ENCODE data around the gene DDAH1. TPM values are rescaled to one million over a fixed set of nuclear protein-coding genes. Genes with fewer than 3 reads are reported as not detected.

DDAH1 gene
- total and polyA plus RNA-seq, 2 of the 8 experiments (the other 6 are each of a cell fraction or from before 2014, with no cell fraction given), result 22.8 to 54.5 TPM

DNA sequence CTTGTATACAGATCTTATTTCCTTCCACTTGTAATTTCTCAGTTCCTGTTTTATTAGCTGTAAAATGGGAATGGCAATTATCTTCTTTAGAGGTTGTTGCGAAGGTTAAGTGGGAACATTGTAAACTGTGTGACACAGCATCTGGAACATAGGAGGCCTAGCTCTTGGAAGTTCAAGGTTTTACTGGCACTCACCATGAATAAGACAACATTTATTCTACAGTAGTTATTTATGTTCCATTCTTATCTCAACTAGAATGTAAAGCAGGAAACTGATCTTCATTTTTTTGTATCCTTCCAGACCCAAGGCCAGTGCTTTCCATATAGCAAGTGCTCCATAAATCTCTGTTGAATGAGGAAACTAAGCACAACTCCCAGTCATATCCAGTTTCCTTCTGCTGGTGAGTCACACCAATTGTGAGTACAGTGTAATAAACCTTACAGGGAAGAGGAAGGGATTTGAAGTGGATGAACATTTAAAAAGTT, 189.9 kb downstream of the DDAH1 start:
- Histone ChIP-seq H4K91ac (replicated peaks; ENCODE audit: insufficient read length, low read length) (no peak overlapping the region), H2BK20ac (ENCODE audit: low read length) (no peak overlapping the region), H4K20me1 (replicated peaks in 1 of 2; ENCODE audit: control insufficient read depth in 1 of 2, insufficient read depth in 2 of 2, low read length in 2 of 2) (peaks cover 2% of the 10 kb centered on the region in 2 experiments), H3K79me2 (ENCODE audit: control insufficient read depth in 1 of 2, insufficient read depth in 2 of 2, low read length in 2 of 2) (peaks cover 9 to 46% of the 10 kb centered on the region in 2 experiments), H3K14ac (ENCODE audit: insufficient read length) (no peak overlapping the region), H3K4me2 (ENCODE audit: insufficient read depth in 1 of 2, low read depth in 2 of 2, low read length in 2 of 2) (peak overlapping the region; percentile 66 to 86), H3K4ac (replicated peaks; ENCODE audit: insufficient read length, low read depth, low read length) (no peak overlapping the region), H3K9ac (replicated peaks in 1 of 4; ENCODE audit: extremely low read depth in 1 of 4, low read depth in 3 of 4, low read length in 3 of 4) (peak overlapping the region in 1 of 4 experiments; percentile 88; a peak in 4 of 7 replicates), H3K27ac (ENCODE audit: low read depth, low read length) (peak overlapping the region; percentile 84; the same call in 1 of the 2 replicates), H3K9me3 (ENCODE audit: insufficient read depth in 2 of 2, low read depth in 1 of 2, low read length in 1 of 2) (no peaks in the 10 kb centered on the region), H3K23ac (ENCODE audit: insufficient read length) (no peak overlapping the region), H3K36me3 (ENCODE audit: control insufficient read depth in 2 of 4, insufficient read depth in 4 of 4, low read length in 3 of 4) (peaks cover 0 to 13% (median 5%) of the 10 kb centered on the region in 4 experiments; a peak in 5 of 8 replicates), H2BK5ac (ENCODE audit: low read depth, low read length) (no peak overlapping the region), H2BK15ac (ENCODE audit: low read length) (no peak overlapping the region), H3K79me1 (ENCODE audit: low read depth, low read length) (0 out of 2 replicates have a peak, but pooled peaks cover 2% of the 10 kb centered on the region), H4K5ac (ENCODE audit: insufficient read length, low read depth, low read length) (no peak overlapping the region), H3K27me3 (replicated peaks in 1 of 4; ENCODE audit: control insufficient read depth in 3 of 4, extremely low read depth in 1 of 4, insufficient read depth in 3 of 4, low read length in 3 of 4) (no peaks in the 10 kb centered on the region), H4K8ac (ENCODE audit: extremely low read depth, insufficient read depth, low read length) (no peak overlapping the region), H3K56ac (replicated peaks; ENCODE audit: insufficient read length, low read depth, low read length) (no peak overlapping the region), H3K4me3 (ENCODE audit: extremely low read depth in 1 of 4, insufficient read depth in 2 of 4, low read depth in 3 of 4, low read length in 4 of 4) (peak overlapping the region; percentile 81 to 99 (median 91); a peak in 6 of 8 replicates), H3K4me1 (replicated peaks in 1 of 4; ENCODE audit: control insufficient read depth in 3 of 4, insufficient read depth in 4 of 4, low read length in 3 of 4) (peaks cover 0 to 6% (median 0%) of the 10 kb centered on the region in 4 experiments; a peak in 1 of 7 replicates), H2BK120ac (replicated peaks; ENCODE audit: low read depth, low read length) (no peak overlapping the region), H3K18ac (ENCODE audit: extremely low read depth, low read length) (no peak overlapping the region), H2AFZ (ENCODE audit: low read length) (no peak overlapping the region), H3K23me2 (ENCODE audit: low read depth, low read length) (peaks cover 7% of the 10 kb centered on the region), H2BK12ac (ENCODE audit: low read depth, low read length) (no peak overlapping the region), H2AK5ac (ENCODE audit: low read depth, low read length) (no peak overlapping the region)
- ChIA-PET POLR2A (ENCODE audit: partially characterized antibody) (interaction anchor here (0.7 to 2.1 kb wide), 3 partner anchors 11 to 226 kb away, joined by 3 to 11 read pairs (median 4); partner anchors contain the start of gene C1orf52), CTCF (ENCODE audit: partially characterized antibody) (interaction anchor here (3.0 to 9.5 kb wide), 2 partner anchors 14 to 20 kb away, joined by 11 to 65 read pairs; partner anchors contain the start of gene C1orf52)
- no peak for FAIRE-seq
- no peak for DNase-seq (ENCODE audit: low read depth in 1 of 2, low spot score in 2 of 2)
- 91% methylated on average over 1 of the region's 1 CpG; no CpG with 5 or more reads in 1 of the 2 experiments for WGBS, 2 experiments (ENCODE audit: extremely low coverage in 1 of 2, insufficient coverage in 1 of 2, insufficient read length in 1 of 2, insufficient replicate concordance in 2 of 2, low coverage in 1 of 2, low lambda C conversion rate in 2 of 2, missing lambda C conversion rate in 1 of 2)
- TF ChIP-seq CHD2 (IDR thresholded peaks at IDR 0.05; ENCODE audit: low read length) (no peak), KDM5A (IDR thresholded peaks at IDR 0.05; ENCODE audit: low read length) (no peak), ZNF274 (IDR thresholded peaks at IDR 0.05; ENCODE audit: borderline replicate concordance, extremely low read depth, low read length) (no peak), BACH1 (IDR thresholded peaks at IDR 0.05; ENCODE audit: low read length) (no peak), GTF2F1 (IDR thresholded peaks at IDR 0.05; ENCODE audit: borderline replicate concordance, low read depth, low read length) (no peak), RNF2 (IDR thresholded peaks at IDR 0.05; ENCODE audit: borderline replicate concordance, low read depth, low read length, missing control alignments, poor library complexity, severe bottlenecking) (no peak), GABPA (IDR thresholded peaks at IDR 0.05; ENCODE audit: borderline replicate concordance, insufficient read depth, low read length) (no peak), CTBP2 (IDR thresholded peaks at IDR 0.05; ENCODE audit: borderline replicate concordance, insufficient read depth, insufficient read length, low read length) (no peak), TCF12 (IDR thresholded peaks at IDR 0.05; ENCODE audit: low read depth, low read length) (no peak)
- TF ChIP-seq, protein P1, sequence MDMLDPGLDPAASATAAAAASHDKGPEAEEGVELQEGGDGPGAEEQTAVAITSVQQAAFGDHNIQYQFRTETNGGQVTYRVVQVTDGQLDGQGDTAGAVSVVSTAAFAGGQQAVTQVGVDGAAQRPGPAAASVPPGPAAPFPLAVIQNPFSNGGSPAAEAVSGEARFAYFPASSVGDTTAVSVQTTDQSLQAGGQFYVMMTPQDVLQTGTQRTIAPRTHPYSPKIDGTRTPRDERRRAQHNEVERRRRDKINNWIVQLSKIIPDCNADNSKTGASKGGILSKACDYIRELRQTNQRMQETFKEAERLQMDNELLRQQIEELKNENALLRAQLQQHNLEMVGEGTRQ (IDR thresholded peaks at IDR 0.05; ENCODE audit: low read length), result no peak
- TF ChIP-seq, protein P2, sequence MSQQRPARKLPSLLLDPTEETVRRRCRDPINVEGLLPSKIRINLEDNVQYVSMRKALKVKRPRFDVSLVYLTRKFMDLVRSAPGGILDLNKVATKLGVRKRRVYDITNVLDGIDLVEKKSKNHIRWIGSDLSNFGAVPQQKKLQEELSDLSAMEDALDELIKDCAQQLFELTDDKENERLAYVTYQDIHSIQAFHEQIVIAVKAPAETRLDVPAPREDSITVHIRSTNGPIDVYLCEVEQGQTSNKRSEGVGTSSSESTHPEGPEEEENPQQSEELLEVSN (IDR thresholded peaks at IDR 0.05), result no peak
